SHP77 (cell line): ENCODE data around the gene MRPL44.

Experiments used
- DNase-seq, 2 experiments: peaks; one replicate each; lab custom pipeline; 2025; lab: John Stamatoyannopoulos, UW

MRPL44 gene

DNA sequence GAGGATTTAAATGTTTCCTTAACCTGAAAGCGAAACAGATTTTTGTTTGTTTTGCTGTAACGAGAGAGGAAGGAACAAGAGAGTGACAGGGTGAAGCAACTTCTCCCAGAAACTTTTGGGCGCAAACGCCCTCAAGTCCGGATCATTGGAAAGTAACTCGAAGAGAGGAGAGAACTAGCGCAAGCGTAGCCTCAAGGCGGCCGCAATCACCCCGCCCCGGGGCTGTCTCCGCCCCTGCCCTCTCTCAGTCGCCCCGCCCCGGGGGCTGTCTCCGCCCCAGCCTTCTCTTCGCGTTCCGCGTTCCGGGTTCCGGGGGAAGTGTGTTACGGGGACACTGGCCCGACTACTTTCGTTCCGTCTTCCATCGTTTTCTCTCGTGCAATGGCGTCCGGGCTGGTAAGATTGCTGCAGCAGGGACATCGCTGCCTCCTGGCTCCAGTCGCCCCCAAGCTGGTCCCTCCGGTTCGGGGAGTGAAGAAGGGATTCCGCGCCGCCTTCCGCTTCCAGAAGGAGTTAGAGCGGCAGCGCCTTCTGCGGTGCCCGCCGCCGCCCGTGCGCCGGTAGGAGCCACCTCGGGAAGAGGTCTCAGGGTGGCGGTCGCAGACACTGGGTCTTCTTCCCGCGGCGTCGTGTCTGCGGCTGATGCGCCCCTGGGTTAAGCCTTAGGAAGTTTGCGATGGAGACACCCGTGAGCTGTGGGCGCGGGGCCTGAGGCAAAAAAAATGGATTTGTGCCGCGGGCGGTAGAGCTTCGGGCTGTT, at the start of gene MRPL44:
MRPL44 (plus strand) TSS at position 372 of the 760 bp plus-strand sequence; CDS start at position 382, 10 bp downstream.
- peak; percentile 84 to 87 for DNase-seq

GRCh38 chr2:223908304-223908998, 48.8 kb upstream of the MRPL44 start:
- DNase-seq, result no peak

DNA sequence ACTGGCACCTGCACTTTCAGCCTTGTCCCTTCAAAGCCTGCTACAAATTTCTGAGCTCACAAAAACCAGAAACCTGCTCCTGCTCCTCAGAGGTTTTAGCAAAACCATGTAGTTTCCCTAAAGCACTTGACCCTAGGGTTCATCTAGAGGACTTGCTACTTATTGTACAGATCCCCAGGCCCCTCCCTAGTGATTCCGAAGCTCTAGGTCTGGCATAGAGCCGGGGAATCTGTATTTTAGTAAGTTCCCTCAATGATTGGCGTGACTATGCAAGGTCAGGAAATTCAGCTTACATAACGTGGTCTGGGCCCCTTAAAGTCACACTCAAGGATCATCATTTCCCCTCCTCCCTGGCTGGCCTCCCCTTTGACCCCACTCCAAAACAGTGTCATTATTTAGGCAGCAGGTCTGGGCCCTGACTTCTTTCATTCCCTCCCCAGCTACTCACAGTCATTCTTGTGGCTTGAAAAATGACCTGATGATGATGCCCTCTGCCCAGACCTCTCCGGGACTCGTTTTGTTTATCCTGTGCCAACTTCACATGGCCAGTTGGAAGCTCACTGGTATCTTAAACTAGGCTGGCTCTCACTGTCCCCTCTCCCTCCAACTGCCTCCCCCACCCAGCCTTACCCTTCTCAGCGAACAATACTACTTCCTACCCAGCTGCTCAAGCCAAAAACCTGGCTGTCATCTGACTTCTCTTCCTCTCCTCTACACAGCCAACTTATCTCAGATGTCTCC, 48.1 kb upstream of the MRPL44 start:
- DNase-seq, result no peak

DNA sequence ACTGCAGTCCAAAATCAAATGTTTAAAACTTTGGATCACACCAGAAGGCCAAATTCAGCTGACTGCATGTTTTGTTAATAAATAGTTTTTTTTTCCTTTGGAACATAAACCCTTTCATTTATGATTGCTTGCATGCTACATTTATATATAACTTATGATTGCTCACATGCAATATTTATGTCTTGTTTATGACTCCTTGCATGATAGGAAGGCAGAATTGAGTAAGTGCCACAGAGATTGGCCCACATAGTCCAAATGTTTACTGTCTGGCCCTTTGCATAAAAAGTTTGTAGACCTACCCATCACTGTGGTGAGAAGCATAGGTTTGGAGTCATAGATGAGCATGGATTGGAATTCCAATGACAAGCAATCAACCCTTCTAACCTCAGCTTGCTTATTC, 42.9 kb upstream of the MRPL44 start:
- no peak for DNase-seq

- DNase-seq, result no peak
Measured at GRCh38 chr2:223915071-223915470, 42.2 kb upstream of the MRPL44 start.

DNA sequence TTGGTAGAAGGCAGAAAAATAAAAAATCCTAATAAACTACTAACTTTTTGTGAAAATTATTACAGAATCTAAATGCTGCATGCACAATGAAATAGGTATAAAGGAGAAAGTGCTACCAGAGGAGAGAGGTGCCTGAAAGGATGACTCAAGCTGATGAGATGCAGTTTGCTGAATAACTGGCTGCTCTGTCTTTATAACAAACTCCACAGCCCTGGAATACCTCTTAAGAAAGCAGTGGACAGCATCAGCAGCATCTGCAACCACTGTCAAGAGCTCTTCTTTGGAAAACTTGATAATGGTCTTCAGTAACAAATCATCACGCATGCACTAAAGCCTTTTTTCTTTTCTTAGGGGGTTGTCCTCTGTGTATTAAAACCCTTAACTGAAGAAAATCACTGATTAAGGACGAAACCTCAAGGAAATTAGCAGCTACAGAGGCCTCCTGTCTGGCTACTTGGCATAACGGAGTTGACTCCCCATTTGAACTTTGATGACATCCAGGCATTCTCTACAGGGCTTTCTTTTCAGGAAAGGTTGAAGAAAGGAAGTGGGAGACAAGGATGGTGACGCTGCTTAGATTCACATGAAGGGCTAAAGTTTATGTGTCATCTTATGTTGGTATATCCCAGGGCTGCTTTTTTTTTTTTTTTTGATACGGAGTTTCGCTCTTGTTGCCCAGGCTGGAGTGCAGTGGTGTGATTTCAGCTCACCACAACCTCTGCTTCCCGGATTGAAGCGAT, 40.9 kb upstream of the MRPL44 start:
- no peak for DNase-seq

DNA sequence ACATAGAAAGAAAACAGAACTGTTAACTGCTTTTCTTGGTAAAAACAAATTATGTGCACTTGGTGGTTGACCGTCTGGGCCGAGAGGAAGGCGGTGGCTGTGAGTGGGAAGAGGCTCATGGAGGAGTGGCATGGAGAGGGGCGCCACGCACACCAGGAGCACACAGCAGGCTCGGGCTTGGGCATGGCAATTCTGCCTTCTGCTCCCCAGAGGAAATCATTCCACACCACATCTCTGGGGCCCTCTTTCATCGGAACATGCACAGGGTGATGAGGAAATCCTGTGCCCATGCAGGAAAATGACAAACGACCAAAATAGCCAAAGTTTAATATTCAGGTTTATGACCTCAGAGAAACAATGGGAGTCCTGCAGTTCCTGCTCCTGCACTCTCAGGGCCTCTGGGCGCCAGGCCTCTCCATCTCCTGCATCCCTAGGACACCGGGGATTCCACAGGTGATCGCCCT, 38.6 kb upstream of the MRPL44 start:
- DNase-seq, result no peak

DNA sequence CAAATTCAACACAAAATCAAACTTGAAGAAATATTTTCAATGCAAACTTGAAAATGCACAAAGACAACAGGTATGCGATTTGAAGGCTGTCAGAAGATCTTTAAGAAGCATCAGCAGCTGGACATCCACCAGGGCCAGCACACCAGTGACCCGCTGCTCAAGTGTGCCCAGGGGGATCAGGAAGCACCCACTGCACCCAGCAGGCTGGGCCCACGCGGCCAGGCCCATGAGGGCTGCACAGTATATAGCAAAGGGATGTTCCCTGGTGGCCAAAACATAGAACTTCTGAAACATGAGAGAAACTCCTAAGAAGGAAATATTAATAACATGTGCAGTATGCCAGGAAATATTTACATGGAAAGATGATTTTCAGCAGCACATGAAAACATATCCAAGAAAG, 37.2 kb upstream of the MRPL44 start:
- no peak for DNase-seq

GRCh38 chr2:223921204-223921603, 36.1 kb upstream of the MRPL44 start:
- no peak for DNase-seq

DNA sequence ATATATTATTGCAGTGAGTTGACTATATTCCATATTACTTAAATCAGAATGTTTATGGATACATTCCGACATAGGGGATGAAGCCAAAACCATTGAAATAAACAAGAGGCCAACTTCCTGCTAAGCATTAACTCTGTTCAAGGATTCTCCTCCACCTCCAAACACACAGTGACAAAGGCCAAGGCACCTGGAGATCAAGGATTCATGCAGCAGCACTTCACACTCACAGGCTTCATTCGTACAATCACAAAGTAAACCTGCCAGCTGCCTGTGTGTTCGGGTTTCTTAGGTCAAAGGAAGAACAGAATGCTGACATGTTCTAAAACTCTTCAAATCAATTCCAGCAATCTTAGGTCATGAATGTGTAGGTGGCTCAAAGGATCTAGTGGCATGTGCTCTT, 35.0 kb upstream of the MRPL44 start:
- no peak for DNase-seq

DNA sequence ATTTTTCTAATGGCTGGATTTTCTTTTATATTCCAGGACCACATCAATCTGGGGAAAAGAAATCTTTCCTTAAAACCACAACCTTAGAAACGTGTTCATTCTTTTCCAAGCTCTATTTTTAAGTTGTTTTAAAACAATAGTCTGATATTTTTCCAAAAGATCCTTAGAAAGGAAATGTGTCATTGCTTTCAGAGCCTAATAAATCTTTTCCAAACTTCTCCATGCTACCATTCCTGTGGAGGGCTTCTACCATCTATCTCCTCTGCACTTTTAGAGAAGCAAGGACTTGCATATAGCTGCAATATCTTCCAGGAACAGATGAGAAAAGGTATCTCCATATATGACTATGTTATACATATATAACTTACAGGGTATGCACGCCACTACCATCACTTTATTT, 33.3 kb upstream of the MRPL44 start:
- DNase-seq, result no peak

DNA sequence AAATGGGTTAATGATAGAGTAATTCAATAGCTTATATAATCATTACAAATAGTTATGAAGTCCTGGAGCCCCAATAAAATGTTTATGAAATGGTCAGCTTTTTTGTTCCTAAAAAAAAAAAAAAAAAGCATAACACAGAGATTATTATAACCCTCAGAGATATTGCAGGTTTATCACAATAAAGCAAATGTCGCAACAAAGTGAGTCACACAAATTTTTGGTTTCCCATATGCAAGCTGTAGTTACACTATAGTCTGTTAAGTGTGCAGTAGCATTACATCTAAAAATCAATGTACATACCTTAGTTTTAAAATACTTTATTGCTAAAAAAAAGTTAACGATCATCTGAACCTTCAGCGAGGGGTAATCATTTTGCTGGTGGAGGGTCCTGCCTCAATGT, 32.2 kb upstream of the MRPL44 start:
- no peak for DNase-seq

- no peak for DNase-seq
Measured at GRCh38 chr2:223928113-223929006, 28.9 kb upstream of the MRPL44 start.

DNA sequence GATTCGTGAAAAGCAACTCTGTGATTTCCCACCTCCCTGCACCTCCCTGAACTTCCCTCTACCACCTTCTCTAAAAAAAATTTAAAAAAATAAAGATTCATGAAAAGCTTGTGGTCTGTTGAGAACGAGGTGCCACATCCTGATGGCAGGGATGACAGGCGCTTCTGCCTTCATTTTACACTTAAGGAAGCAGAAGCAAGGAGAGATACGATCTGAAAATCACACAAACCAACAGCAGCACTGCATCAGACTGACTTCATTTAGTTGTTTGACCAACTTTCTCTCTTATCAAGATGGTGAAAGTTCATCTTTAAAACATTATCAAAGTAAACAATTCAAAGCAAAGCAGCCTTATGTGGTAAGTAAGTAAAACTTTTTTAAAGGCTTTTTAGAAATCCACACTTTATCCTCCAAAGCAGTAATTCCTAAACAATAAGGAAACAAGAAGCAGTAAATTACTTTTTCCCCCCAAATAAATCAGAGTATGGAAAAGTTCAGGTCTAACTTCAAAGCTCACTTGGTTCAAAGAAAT, 27.6 kb upstream of the MRPL44 start:
- DNase-seq, result no peak

GRCh38 chr2:223930103-223930976, 26.9 kb upstream of the MRPL44 start:
- DNase-seq, result peak; percentile 4 to 26

DNA sequence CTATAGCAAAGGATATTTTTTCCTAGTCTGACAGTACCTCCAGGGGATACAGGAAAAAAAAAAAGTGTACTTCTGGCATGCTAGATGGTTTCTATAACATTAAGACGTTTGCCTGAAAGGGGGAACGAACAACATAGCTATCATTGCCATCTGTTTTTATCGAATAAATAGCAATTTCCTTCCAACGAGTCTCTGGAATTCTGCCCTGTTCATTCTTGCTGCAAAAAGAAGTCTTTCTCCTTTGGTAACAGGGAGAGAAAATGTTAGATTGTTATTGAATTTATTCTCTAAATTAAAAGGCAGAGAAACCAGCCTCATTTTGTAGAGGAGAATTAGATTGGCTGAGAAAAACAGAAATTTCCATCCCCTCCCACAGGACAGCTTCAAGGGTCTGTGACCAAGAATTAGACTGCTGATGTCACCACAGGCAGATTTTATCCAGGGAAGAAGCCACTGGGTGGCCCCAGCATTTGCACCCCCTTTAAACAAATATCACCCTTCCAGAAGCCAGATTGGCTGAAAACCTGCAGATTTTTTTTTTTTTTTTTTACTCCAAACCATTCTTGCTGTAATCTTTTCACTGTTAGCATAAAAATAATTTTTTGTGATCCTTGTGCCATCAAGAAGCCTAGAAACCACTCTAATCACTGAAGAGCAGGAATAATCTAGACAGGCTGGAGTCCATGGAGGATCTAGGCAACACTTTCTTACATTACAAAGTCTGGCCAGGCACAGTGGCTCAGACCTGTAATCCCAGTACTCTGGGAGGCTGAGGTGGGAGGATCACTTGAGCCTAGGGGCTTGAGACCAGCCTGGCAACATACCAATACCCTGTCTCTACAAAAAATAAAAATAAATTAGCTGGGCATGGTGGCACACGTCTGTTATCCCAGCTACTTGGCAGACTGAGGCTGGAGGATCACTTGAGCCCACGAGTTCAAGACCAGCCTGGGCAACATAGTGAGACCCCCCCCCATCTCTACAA, 24.2 kb upstream of the MRPL44 start:
- no peak for DNase-seq

DNA sequence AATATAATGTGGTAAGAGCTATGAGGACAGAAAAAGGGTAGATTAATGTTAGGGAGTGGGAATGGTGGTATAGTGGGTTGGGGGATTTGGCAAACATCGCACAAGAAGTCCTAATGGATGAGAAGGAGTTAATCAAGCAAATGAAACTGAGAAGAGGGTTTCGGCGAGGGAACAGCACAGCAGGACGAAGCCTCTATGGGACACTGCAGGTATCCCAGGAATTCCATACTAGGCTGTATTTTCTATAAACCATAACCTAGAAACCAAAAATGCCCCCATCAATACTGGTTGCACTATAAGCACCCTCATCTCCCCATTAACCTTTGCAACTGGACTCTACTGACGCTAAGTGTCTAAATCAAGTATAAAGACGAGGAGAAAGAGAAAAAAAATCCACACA, 22.4 kb upstream of the MRPL44 start:
- no peak for DNase-seq

GRCh38 chr2:223935459-223936125, 21.7 kb upstream of the MRPL44 start:
- DNase-seq, result no peak
